Natural killer cell (primary cell): Measurements from ENCODE around the gene ANK3. TPM values are rescaled to one million over a fixed set of nuclear protein-coding genes. Genes with fewer than 3 reads are reported as not detected.

Experiments used
- ATAC-seq, 3 donors: fragments of 150-1000 bp in 2 of 3; fragments of 200-7000 bp in 1 of 3; cut with Tn5 transposase; 1 replicate in 1 of 3; 2 replicates in 2 of 3; pipeline ENCODE4 v1.10.0; 2021; ENCODE audit warnings: mild to moderate bottlenecking in 2 of 3, moderate library complexity in 2 of 3
- DNase-seq, 2 donors: peaks; one replicate each; pipeline versions ENCODE4 v3.0.0 to v3.0.0-alpha.2; 2013 to 2021; ENCODE audit warnings: mixed read lengths in 1 of 2
- H3K27ac ChIP-seq: one replicate; pipeline ENCODE4 v1.5.1; 2013; ENCODE audit warnings: mild to moderate bottlenecking, low read length
- H3K27me3 ChIP-seq: one replicate; pipeline ENCODE4 v1.6.1; 2013; ENCODE audit warnings: low read length; ENCODE audit not compliant: control insufficient read depth, insufficient read depth
- H3K36me3 ChIP-seq: one replicate; pipeline ENCODE4 v1.6.1; 2013; ENCODE audit warnings: low read length; ENCODE audit not compliant: control insufficient read depth, insufficient read depth
- H3K4me1 ChIP-seq: one replicate; pipeline ENCODE4 v1.6.1; 2013; ENCODE audit warnings: low read length; ENCODE audit not compliant: control insufficient read depth, insufficient read depth
- H3K4me3 ChIP-seq: one replicate; pipeline ENCODE4 v1.5.1; 2013; ENCODE audit warnings: low read length
- H3K9me3 ChIP-seq: one replicate; pipeline ENCODE4 v1.6.1; 2013; ENCODE audit warnings: low read length; ENCODE audit not compliant: control insufficient read depth, insufficient read depth
- H3K27ac Mint-ChIP-seq, 2 donors: one replicate each; pipeline ENCODE4 v1.8.0; 2022; ENCODE audit warnings: mild to moderate bottlenecking in 2 of 2, mixed read lengths in 2 of 2, moderate library complexity in 1 of 2
- H3K27me3 Mint-ChIP-seq, 2 donors: one replicate each; pipeline ENCODE4 v1.8.0; 2022; ENCODE audit warnings: low read depth in 2 of 2, mixed read lengths in 2 of 2
- H3K36me3 Mint-ChIP-seq: one replicate; pipeline ENCODE4 v1.8.0; 2022; ENCODE audit warnings: mixed read lengths
- H3K4me1 Mint-ChIP-seq, 2 donors: one replicate each; pipeline ENCODE4 v1.8.0; 2022; ENCODE audit warnings: mixed read lengths in 2 of 2
- H3K4me3 Mint-ChIP-seq: one replicate; pipeline ENCODE4 v1.8.0; 2022; ENCODE audit warnings: mild to moderate bottlenecking, moderate library complexity, mixed read lengths
- H3K9me3 Mint-ChIP-seq, 2 donors: one replicate each; pipeline ENCODE4 v1.8.0; 2022; ENCODE audit warnings: mixed read lengths in 2 of 2
- CTCF ChIP-seq: fragments of 200-600 bp; IDR thresholded peaks from one replicate; pipeline ENCODE4 v1.8.0; 2022; ENCODE audit warnings: antibody characterized with exemption
- WGBS: methylation state at CpG from one replicate; pipeline ENCODE4 v1.1.7; 2013; ENCODE audit warnings: missing lambda C conversion rate; ENCODE audit not compliant: insufficient coverage; 5-methylcytosine and 5-hydroxymethylcytosine counted together
- intact Hi-C: fragments of 100-400 bp; cut with micrococcal nuclease; formaldehyde crosslinking; loops from one replicate; pipeline ENCODE4 v1.14.2; 2022
- total RNA-seq, 4 donors: library from RNA; stranded (reverse); fragments of 120-200 nt in 1 of 4; gene quantifications; one replicate each; pipeline versions ENCODE4 v1.2.3 to v1.2.4, GENCODE V29; 2013 to 2022

The ANK3 gene
- total RNA-seq, 3 donors from 2014 or later (not counting 1 experiment from before 2014, with no cell fraction given) = 4.4 to 12.9 (median 11.4) TPM

DNA sequence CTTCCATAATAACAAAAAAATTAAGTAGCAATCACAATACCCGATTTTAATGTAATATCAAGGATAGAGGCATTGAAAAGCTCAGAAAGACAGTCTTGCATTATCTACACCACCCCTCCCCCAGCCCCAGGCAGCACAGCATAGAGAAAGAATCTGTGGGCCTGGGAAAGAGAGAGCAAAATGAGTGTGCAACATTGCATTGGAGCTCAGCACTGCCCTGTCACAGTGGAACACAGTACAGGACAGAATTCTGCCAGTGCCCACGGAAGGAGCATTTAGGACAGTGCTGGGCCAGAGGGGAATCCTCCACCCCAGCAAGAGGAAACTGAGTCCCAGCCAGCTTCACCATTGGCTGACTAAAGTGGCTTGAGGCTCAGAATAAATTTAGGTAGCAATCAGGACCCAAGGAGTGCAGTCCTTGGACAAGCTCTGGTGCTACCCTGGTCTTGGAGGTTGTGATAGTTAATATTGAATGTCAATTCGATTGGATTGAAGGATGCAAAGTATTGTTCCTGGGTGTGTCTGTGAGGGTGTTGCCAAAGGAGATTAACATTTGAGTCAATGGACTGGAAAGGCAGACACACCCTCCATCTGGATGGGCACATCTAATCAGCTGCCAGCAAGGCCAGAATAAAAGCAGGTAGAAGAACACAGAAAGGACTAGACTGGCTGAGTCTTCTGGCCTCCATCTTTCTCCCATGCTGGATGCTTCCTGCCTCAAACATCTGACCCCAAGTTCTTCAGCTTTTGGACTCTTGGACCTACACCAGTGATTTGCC is 234.4 kb downstream of the ANK3 start:
- ATAC-seq = no peak
- H3K9me3 Mint-ChIP-seq = no peaks in the 10 kb centered on the region
- no peak for DNase-seq
- no peak overlapping the region for H3K4me3 Mint-ChIP-seq
- Histone ChIP-seq H3K27ac (no peak overlapping the region), H3K4me3 (no peak overlapping the region), H3K36me3 (no peaks in the 10 kb centered on the region), H3K4me1 (no peaks in the 10 kb centered on the region), H3K27me3 (no peaks in the 10 kb centered on the region), H3K9me3 (no peaks in the 10 kb centered on the region)
- intact Hi-C loops = no loop called here
- H3K36me3 Mint-ChIP-seq = no peaks in the 10 kb centered on the region
- 88% methylated on average over 2 of the region's 3 CpGs for WGBS
- no peaks in the 10 kb centered on the region for H3K4me1 Mint-ChIP-seq
- TF ChIP-seq CTCF = no peak
- H3K27me3 Mint-ChIP-seq = no peaks in the 10 kb centered on the region
- no peak overlapping the region for H3K27ac Mint-ChIP-seq

DNA sequence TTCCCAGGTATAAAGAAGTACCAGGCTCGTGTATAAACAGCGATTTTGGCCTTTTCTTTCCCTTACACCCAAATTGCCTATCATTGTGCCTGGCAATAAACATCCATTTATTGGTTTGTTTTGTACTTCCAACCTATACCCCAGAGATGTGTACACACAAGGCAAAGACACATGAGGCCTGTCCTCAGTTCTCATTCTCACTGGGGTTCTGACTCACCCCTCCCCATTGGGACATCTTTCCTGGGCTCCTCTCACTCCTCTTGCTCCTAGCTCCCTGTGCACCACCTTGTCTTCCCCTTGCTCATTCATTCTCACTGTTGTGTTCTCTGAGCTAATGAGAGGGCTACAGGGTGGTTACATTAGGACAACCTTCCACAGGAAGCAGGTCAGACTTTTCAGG is 240.7 kb downstream of the ANK3 start:
- H3K4me1 Mint-ChIP-seq = no peaks in the 10 kb centered on the region
- no peak overlapping the region for H3K27ac Mint-ChIP-seq
- H3K9me3 Mint-ChIP-seq = no peaks in the 10 kb centered on the region
- no peak overlapping the region for H3K27ac ChIP-seq
- no peaks in the 10 kb centered on the region for H3K27me3 ChIP-seq
- H3K9me3 ChIP-seq = no peaks in the 10 kb centered on the region
- ATAC-seq = no peak
- 93% methylated on average over 2 of the region's 2 CpGs for WGBS
- H3K27me3 Mint-ChIP-seq = no peaks in the 10 kb centered on the region
- H3K4me3 ChIP-seq = no peak overlapping the region
- H3K4me1 ChIP-seq = no peaks in the 10 kb centered on the region
- intact Hi-C loops = no loop called here
- H3K36me3 ChIP-seq = no peaks in the 10 kb centered on the region
- H3K4me3 Mint-ChIP-seq = no peak overlapping the region
- TF ChIP-seq CTCF = no peak
- H3K36me3 Mint-ChIP-seq = no peaks in the 10 kb centered on the region
- DNase-seq = no peak

- DNase-seq = no peak
- H3K4me3 Mint-ChIP-seq = no peak overlapping the region
- H3K36me3 ChIP-seq = no peaks in the 10 kb centered on the region
- no peaks in the 10 kb centered on the region for H3K9me3 Mint-ChIP-seq
- no peaks in the 10 kb centered on the region for H3K9me3 ChIP-seq
- TF ChIP-seq CTCF = no peak
- H3K27me3 ChIP-seq = no peaks in the 10 kb centered on the region
- H3K27ac ChIP-seq = no peak overlapping the region
- intact Hi-C loops = no loop called here
- no peak overlapping the region for H3K4me3 ChIP-seq
- no peak for ATAC-seq
- H3K36me3 Mint-ChIP-seq = no peaks in the 10 kb centered on the region
- no peak overlapping the region for H3K27ac Mint-ChIP-seq
- no peaks in the 10 kb centered on the region for H3K27me3 Mint-ChIP-seq
- H3K4me1 ChIP-seq = no peaks in the 10 kb centered on the region
- H3K4me1 Mint-ChIP-seq = no peaks in the 10 kb centered on the region
Observed at GRCh38 chr10:60148266-60148840, 241.3 kb downstream of the ANK3 start.
